IPS DF 19.7 (cell line): ENCODE results near the gene GK.
"Not testable (repeated sequence)": the region's sequence is repeated elsewhere in the genome, so short reads cannot be mapped to it uniquely, and the experiment has no call there.

ENCODE experiments used
- DNase-seq: peaks from one replicate; pipeline ENCODE4 v3.0.0-alpha.2; 2013; ENCODE audit warnings: low read depth, low spot score

GK gene

DNA sequence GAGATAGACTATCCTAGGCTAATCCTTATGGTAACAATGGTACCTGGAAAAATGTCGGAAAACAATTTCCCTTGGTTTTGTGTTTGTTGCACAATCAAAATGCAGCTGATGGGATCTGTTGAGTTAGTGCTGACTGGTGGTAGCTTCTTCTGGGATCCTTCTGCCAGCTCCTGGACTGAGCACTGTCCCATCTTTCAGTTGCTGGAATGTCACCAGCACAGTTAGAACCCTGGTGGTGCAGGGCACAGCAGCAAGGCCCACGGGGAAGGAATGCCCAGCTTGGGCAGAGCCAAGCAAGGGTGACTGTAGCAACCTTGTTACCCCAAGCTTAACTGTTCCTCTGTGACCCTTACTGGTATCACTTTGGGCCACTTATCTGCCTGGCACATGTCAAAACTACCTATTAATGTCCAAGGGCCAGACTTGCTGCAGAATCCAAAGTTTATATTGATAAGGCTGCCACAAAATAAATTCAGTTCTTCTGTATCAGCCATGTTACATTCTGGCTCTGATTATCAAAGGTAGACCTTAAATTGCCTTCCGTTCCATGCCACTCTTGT lies 53.1 kb downstream of the GK start:
- DNase-seq: no peak

DNA sequence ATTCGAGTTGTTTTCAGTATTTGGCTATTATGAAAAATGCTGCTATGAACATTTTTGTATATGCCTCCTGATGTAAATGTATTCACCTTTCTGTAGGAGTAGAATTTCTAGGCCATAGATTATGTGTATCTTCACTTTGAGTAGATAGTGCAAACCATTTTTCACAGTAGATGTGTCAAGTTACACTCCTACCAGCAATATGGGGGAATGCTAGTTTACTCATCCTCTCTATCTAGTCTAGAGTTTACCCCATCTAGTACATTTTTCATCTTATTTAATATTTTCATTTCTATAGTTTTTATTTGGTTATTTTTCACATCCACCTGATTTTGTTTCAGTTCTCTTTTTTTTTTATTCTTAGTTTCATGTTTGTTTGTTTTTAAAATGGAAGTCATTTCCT lies 59.0 kb downstream of the GK start:
- no peak for DNase-seq

DNA sequence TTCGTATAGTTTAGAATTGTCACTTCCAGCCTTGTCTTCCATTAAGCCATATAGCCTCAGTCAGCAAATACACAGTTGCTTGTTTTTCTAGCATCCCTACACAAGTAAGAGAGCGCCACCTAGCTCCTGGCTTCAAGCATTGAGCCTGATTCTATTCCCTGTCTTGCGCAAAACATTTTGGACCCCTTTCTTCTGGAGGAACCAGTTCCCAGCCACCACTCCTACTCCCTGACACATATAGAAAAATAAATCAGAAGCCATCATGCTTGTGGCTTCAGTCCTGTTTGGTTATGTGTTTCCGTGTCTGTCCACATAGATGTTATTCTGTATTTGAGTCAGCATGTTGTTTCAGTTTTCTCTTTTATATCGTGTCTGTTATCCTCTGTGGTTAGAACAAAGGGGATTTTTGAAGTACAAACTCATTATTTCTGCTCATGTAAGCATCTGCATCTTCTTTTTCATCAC lies 59.9 kb downstream of the GK start:
- no peak for DNase-seq

- no peak for DNase-seq
Observed at GRCh38 chrX:30714138-30714537, 60.9 kb downstream of the GK start.

DNA sequence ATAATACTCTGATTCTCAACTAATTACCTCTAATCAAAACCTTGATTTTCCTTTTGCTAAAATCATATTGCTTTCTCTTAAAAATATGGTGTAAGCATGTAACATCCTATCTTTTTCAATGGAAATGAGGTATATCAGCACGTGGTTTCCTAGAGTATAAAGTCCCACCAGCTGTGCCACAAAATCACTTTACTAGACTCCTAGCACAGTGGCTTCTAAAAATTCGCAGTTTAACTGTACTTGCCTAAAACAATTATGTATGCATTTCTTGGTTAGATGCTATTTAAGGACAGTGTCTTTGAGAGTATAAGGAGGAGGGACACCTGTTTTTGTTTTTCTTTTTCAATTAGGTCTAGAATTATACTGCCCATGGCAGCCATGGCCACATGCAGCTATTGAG lies 62.8 kb downstream of the GK start:
- no peak for DNase-seq

- no peak for DNase-seq
Observed at GRCh38 chrX:30733852-30734660, 80.8 kb downstream of the GK start.

- no peak for DNase-seq
Observed at GRCh38 chrX:30734782-30735181, 81.6 kb downstream of the GK start.

- no peak for DNase-seq
Observed at GRCh38 chrX:30735839-30736238, 82.6 kb downstream of the GK start.

DNA sequence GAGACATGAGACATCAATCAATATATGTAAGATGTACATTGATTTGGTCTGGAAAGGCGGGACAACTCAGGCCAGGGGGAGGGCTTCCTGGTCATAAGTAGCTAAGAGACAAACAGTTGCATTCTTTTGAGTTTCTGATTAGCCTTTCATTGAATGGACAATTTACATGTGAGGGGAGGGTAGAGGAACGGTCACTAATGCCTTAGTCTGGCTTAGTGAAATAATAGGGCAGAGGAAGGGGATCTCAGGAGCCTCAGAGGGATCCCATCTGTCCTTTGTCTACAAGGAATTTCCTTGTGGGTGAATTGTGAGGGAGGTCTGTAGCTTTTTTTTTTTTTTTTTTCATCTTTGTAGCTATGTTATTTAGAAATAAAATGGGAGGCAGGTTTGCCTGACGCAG lies 88.3 kb downstream of the GK start:
- no peak for DNase-seq

- DNase-seq: no peak
Observed at GRCh38 chrX:30748342-30748960, 95.2 kb downstream of the GK start.

DNA sequence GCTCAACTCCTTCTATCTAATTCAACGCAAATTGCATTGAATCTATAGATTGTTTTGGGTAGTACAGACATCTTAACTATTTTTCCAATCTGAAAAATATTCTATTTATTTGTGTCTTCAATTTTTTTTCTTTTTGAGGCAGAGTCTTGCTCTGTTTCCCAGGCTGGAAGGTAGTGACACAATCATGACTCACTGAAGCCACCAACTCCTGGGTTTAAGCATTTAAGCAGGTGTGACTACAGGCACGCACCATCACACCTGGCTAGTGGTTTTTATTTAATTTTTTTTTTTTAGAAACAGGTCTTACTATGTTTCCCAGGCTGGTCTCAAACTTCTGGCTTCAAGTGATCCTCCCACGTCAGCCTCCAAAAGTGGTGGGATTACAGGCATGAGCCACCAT lies 98.3 kb downstream of the GK start:
- DNase-seq: no peak

DNA sequence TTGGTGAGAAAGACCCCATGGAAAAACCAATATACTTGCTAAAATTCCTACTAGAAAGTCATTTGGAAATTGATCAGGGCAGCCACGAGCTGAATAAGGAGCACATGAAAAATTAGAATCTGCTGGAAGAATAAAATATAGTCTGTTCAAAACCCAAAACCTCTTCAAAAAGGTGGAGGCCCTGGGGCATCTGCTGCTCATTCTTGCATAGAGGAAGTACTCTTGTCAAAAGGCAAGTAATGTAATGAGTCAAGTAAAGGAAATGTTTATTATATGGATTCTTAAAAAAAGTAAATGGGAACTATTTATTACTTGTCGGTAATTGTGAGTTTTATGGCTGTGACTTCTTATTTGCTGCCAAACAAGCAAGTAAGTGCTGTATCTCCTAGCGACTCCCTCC lies 109.5 kb downstream of the GK start:
- no peak for DNase-seq

GRCh38 chrX:30773764-30774163 lies 120.5 kb downstream of the GK start:
- DNase-seq: not testable (repeated sequence)

DNA sequence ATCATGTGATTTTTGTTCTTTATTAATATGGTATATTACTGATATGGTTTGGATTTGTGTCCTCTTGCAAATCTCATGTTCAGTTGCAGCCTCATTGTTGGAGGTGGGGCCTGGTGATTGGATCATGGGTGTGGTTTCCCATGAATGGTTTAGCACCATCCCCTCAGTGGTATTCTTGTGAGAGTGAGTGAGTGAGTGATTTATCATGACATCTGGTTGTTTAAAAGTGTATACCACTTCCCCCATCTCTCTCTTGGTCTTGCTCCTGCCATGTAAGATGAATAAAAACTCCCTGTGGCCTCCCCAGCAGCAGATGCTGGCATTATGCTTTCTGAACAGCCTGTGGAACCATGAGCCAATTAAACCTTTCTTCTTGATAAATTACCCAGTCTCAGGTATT lies 124.4 kb downstream of the GK start:
- no peak for DNase-seq

- no peak for DNase-seq
Observed at GRCh38 chrX:30779453-30780030, 126.3 kb downstream of the GK start.
